ENCODE measurements around the gene WDR74. TPM values are rescaled to one million over a fixed set of nuclear protein-coding genes. Genes with fewer than 3 reads are reported as not detected.
A peak's percentile ranks its signal among the peaks of the same experiment; 100 is the strongest.

WDR74 gene
- total and polyA plus RNA-seq, 9 of the 15 experiments (the other 6 are each of a cell fraction or from before 2014, with no cell fraction given) = 32.7 to 210 (median 114) TPM

GRCh38 chr11:62856333-62856895 lies 17.0 kb upstream of the WDR74 start (continued):
- TF ChIP-seq ATF3 (IDR thresholded peaks at IDR 0.05) = peak; percentile 5; the same call in 1 of the 2 replicates
- no peak for TF ChIP-seq ATF3 (CRISPR knock-in tag; conservative IDR thresholded peaks at IDR 0.05)
- 0 out of 2 replicates have a peak, but pooled peaks have one; percentile 18 for TF ChIP-seq KAT8 (IDR thresholded peaks at IDR 0.05; ENCODE audit: low read depth)
- TF ChIP-seq XRCC4 (IDR thresholded peaks at IDR 0.05; ENCODE audit: extremely low read depth, insufficient read depth, insufficient read length) = no peak
- TF ChIP-seq ZBTB33 (CRISPR knock-in tag; IDR thresholded peaks at IDR 0.05) = 0 out of 2 replicates have a peak, but pooled peaks have one; percentile 28
- no peak for TF ChIP-seq TAF15 (IDR thresholded peaks at IDR 0.05; ENCODE audit: low read depth, low read length)
- TF ChIP-seq CHD1 (IDR thresholded peaks at IDR 0.05; ENCODE audit: low read length) = peak; percentile 68
- TF ChIP-seq SIN3B (IDR thresholded peaks at IDR 0.05; ENCODE audit: low read depth) = no peak
- peak in 1 of 2 experiments; percentile 77; a peak in 2 of 4 replicates for TF ChIP-seq MLLT1 (IDR thresholded peaks at IDR 0.05)
- TF ChIP-seq ATF2 (CRISPR knock-in tag; IDR thresholded peaks at IDR 0.05) = peak; percentile 21; the same call in 1 of the 2 replicates
- TF ChIP-seq ZFX (CRISPR knock-in tag; IDR thresholded peaks at IDR 0.05) = peak; percentile 14; the same call in 1 of the 2 replicates
- TF ChIP-seq YY1 (IDR thresholded peaks at IDR 0.05; ENCODE audit: borderline replicate concordance in 1 of 3, control insufficient read depth in 1 of 3, extremely low read depth in 1 of 3, insufficient read depth in 3 of 3, insufficient read length in 1 of 3, insufficient replicate concordance in 2 of 3, low read depth in 1 of 3, low read length in 2 of 3) = peak in 1 of 3 experiments; percentile 24
- peak; percentile 1; the same call in 1 of the 2 replicates for TF ChIP-seq ARID4B (CRISPR knock-in tag; IDR thresholded peaks at IDR 0.05)

Measured in K562 (cell line).